Fibroblast of lung (primary cell): Measurements from ENCODE around the gene DEPP1. TPM values are rescaled to one million over a fixed set of nuclear protein-coding genes. Genes with fewer than 3 reads are reported as not detected.
A peak's percentile ranks its signal among the peaks of the same experiment; 100 is the strongest.

Experiments used
- DNase-seq, 2 donors: peaks; one replicate each; pipeline versions ENCODE4 v3.0.0 to v3.0.0-alpha.2; 2010; ENCODE audit warnings: low read depth in 2 of 2
- H2AFZ ChIP-seq: 2 replicates; pipeline ENCODE4 v1.5.1; 2012; ENCODE audit warnings: low read length, control low read depth, inconsistent platforms
- H3K27ac ChIP-seq: 2 replicates; pipeline ENCODE4 v1.5.1; 2011; ENCODE audit warnings: low read length, control low read depth; ENCODE audit not compliant: insufficient read depth
- H3K27me3 ChIP-seq: 2 replicates; pipeline ENCODE4 v1.5.1; 2011; ENCODE audit warnings: mild to moderate bottlenecking, low read length; ENCODE audit not compliant: control insufficient read depth, insufficient read depth
- H3K36me3 ChIP-seq: 2 replicates; pipeline ENCODE4 v1.5.1; 2011; ENCODE audit warnings: low read length; ENCODE audit not compliant: control insufficient read depth, insufficient read depth
- H3K4me1 ChIP-seq: 2 replicates; pipeline ENCODE4 v1.5.1; 2011; ENCODE audit warnings: low read length; ENCODE audit not compliant: control insufficient read depth, insufficient read depth; ENCODE audit errors: extremely low read depth
- H3K4me2 ChIP-seq: 2 replicates; pipeline ENCODE4 v1.5.1; 2011; ENCODE audit warnings: low read length, control low read depth; ENCODE audit not compliant: insufficient read depth; ENCODE audit errors: extremely low read depth
- H3K4me3 ChIP-seq, 4 experiments: fragments of 200-600 bp in 1 of 4; sonication (generic) in 1 of 4; replicated peaks in 1 of 4; 2 replicates each; pipeline ENCODE4 v1.5.1; 2011 to 2016; ENCODE audit warnings: low read length in 4 of 4, low read depth in 3 of 4, mild to moderate bottlenecking in 3 of 4, control low read depth in 2 of 4, inconsistent platforms in 1 of 4, mixed read lengths in 1 of 4; ENCODE audit not compliant: insufficient read depth in 1 of 4; ENCODE audit errors: control extremely low read depth in 1 of 4
- H3K79me2 ChIP-seq: 2 replicates; pipeline ENCODE4 v1.5.1; 2012; ENCODE audit warnings: mild to moderate bottlenecking, low read length, inconsistent platforms; ENCODE audit not compliant: control insufficient read depth, insufficient read depth
- H3K9ac ChIP-seq: 2 replicates; pipeline ENCODE4 v1.5.1; 2011; ENCODE audit warnings: mild to moderate bottlenecking, low read length, control low read depth; ENCODE audit not compliant: insufficient read depth
- H3K9me3 ChIP-seq: 2 replicates; pipeline ENCODE4 v1.5.1; 2012; ENCODE audit warnings: low read depth, low read length; ENCODE audit not compliant: control insufficient read depth, insufficient read depth
- H4K20me1 ChIP-seq: 2 replicates; pipeline ENCODE4 v1.5.1; 2011; ENCODE audit warnings: low read length; ENCODE audit not compliant: control insufficient read depth, insufficient read depth; ENCODE audit errors: extremely low read depth
- EZH2 ChIP-seq: IDR thresholded peaks from 2 replicates; pipeline ENCODE4 v1.5.1; 2012; ENCODE audit warnings: low read length, control low read depth, mild to moderate bottlenecking; ENCODE audit errors: missing control alignments
- polyA plus RNA-seq, 2 donors: library from polyadenylated mRNA; depleted of rRNA in 1 of 2; stranded (reverse) in 1 of 2; unstranded in 1 of 2; fragments of >200 nt; gene quantifications; 2 replicates each; pipeline ENCODE4 v1.2.1, GENCODE V29; 2011 to 2012; ENCODE audit warnings: missing spikeins in 1 of 2
- total RNA-seq: library from RNA; depleted of rRNA; stranded (reverse); fragments of >200 nt; gene quantifications from 2 replicates; pipeline ENCODE4 v1.2.1, GENCODE V29; 2014
- TF ChIP-seq, protein P1 (sequence below), 2 donors: IDR thresholded peaks in 1 of 2; conservative IDR thresholded peaks in 1 of 2; 1 replicate in 1 of 2; 2 replicates in 1 of 2; pipeline ENCODE4 v1.5.1; 2011 to 2012; ENCODE audit warnings: low read length in 2 of 2, control low read depth in 1 of 2, inconsistent platforms in 1 of 2, low read depth in 1 of 2, mild to moderate bottlenecking in 1 of 2

Gene DEPP1
- total and polyA plus RNA-seq, 2 donors (not counting 1 experiment from before 2014, with no cell fraction given): 30.3 to 120 TPM

DNA sequence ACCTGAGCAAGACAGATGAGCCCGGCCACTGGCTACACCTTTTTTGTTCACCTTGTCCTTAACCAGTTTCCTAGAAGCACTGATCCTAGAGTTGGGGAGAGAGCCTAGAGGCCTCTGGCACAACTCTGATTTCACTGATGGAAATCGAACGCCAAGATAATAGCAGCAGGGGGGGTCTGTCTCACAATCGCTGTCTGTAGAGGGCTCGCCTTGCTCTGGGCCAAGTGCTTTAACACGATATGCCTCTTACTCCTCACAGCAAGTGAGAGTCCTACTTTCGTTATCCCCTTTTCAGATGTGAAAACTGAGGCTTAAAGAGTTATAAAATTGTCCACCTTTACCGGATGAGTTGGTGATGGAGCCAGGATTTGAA, 18.5 kb downstream of the DEPP1 start:
- no peaks in the 10 kb centered on the region for H3K9me3 ChIP-seq
- H3K27ac ChIP-seq: no peak overlapping the region
- peak overlapping the region; percentile 45 for H3K9ac ChIP-seq
- H3K27me3 ChIP-seq: no peaks in the 10 kb centered on the region
- no peaks in the 10 kb centered on the region for H3K36me3 ChIP-seq
- H3K4me2 ChIP-seq: peak overlapping the region; percentile 90
- H3K4me3 ChIP-seq: peak overlapping the region; percentile 33 to 82 (median 61)
- peak overlapping the region; percentile 94 for H2AFZ ChIP-seq
- peaks cover 10% of the 10 kb centered on the region for H3K4me1 ChIP-seq
- no peaks in the 10 kb centered on the region for H4K20me1 ChIP-seq
- no peak for TF ChIP-seq EZH2
- TF ChIP-seq, protein P1, sequence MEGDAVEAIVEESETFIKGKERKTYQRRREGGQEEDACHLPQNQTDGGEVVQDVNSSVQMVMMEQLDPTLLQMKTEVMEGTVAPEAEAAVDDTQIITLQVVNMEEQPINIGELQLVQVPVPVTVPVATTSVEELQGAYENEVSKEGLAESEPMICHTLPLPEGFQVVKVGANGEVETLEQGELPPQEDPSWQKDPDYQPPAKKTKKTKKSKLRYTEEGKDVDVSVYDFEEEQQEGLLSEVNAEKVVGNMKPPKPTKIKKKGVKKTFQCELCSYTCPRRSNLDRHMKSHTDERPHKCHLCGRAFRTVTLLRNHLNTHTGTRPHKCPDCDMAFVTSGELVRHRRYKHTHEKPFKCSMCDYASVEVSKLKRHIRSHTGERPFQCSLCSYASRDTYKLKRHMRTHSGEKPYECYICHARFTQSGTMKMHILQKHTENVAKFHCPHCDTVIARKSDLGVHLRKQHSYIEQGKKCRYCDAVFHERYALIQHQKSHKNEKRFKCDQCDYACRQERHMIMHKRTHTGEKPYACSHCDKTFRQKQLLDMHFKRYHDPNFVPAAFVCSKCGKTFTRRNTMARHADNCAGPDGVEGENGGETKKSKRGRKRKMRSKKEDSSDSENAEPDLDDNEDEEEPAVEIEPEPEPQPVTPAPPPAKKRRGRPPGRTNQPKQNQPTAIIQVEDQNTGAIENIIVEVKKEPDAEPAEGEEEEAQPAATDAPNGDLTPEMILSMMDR (conservative IDR thresholded peaks at IDR 0.05 in 1 of 2, IDR thresholded peaks at IDR 0.05 in 1 of 2; ENCODE audit: low read depth in 1 of 2, low read length in 2 of 2): no peak
- DNase-seq: no peak
- H3K79me2 ChIP-seq: no peaks in the 10 kb centered on the region

DNA sequence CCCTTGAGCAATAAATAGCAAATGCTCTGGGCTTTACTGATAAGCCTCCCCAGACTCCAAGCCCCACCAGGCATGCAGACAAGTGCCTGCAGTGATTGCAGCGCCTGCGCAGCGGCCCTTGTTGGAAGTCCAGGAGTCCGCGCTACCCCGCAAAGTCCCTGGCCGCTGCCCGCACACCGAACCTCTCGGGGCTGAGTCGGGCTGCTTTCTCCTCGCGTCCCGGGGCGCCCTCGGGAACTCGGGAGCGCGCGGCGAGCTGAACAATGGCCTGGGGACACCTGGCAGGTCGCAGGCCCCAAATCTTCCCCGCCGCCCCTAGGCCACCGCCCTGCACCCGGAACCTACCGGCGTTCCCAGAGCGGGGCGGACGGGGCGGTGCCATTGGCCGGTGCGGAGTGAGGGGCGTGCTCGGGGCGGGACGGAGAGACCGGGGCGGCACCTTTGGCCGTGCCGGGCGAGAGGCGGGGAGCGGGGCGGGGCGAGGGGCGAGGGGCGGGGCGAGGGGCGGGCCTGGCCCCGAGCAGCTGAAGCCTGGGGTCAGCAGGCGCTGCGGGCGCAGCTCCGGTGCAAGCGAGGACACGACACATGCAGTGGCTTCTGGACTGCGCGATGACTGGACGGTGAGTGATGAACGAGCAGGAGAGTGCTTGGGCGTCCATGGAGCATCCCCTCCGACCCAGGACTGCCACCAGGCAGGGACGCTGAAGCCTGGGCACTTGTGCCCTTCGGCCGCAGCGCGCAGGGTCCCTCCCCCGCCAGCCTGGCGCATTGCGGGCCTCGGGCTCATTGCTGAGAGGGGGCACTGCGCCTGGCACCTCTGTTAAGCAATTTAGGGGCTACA, 19.1 kb downstream of the DEPP1 start, which contains the start of gene RASSF4:
Gene RASSF4 (plus strand): TSS at position 556 of the 841 bp plus-strand sequence. CDS start 10,401 bp downstream, outside the sequence.
- H3K4me2 ChIP-seq: peak within 1 kb of the TSS; percentile 90
- peak within 1 kb of the TSS; percentile 67 to 90 (median 77) for H3K4me3 ChIP-seq
- H3K27me3 ChIP-seq: no peaks in the 10 kb centered on the region
- peak within 1 kb of the TSS; percentile 56 for H3K27ac ChIP-seq
- no peaks in the 10 kb centered on the region for H3K79me2 ChIP-seq
- H3K9me3 ChIP-seq: no peaks in the 10 kb centered on the region
- peaks cover 10% of the 10 kb centered on the region for H3K4me1 ChIP-seq
- H2AFZ ChIP-seq: peak within 1 kb of the TSS; percentile 94
- DNase-seq: peak; percentile 71 to 81
- H3K36me3 ChIP-seq: no peaks in the 10 kb centered on the region
- H4K20me1 ChIP-seq: no peaks in the 10 kb centered on the region
- no peak for TF ChIP-seq EZH2
- TF ChIP-seq, protein P1 (conservative IDR thresholded peaks at IDR 0.05 in 1 of 2, IDR thresholded peaks at IDR 0.05 in 1 of 2; ENCODE audit: low read depth in 1 of 2, low read length in 2 of 2): no peak
- peak within 1 kb of the TSS; percentile 79 for H3K9ac ChIP-seq

DNA sequence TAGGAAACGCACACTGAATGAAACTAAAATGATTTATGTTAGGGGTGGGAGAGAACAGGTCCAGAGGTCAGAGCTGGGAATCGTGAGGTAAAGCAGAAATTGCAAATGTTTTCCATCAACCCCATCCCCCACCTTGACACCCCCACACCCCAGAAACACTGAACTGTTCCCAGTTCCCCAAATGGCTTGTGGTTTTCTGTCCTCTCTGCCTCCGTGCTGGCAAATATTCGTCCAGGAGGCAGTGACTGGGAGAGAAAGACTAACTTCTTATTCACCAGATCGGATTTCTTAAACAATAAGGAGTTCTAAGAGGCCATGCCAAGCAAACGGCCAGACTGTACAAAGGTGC, 19.7 kb downstream of the DEPP1 start:
- Histone ChIP-seq H3K9me3 (no peaks in the 10 kb centered on the region), H4K20me1 (no peaks in the 10 kb centered on the region), H3K4me3 (peak overlapping the region; percentile 67 to 90 (median 77)), H2AFZ (no peak overlapping the region), H3K4me2 (peak overlapping the region; percentile 85), H3K9ac (peak overlapping the region; percentile 38), H3K27me3 (no peaks in the 10 kb centered on the region), H3K27ac (no peak overlapping the region), H3K79me2 (no peaks in the 10 kb centered on the region), H3K36me3 (no peaks in the 10 kb centered on the region), H3K4me1 (peaks cover 7% of the 10 kb centered on the region)
- TF ChIP-seq, protein P1 (conservative IDR thresholded peaks at IDR 0.05 in 1 of 2, IDR thresholded peaks at IDR 0.05 in 1 of 2; ENCODE audit: low read depth in 1 of 2, low read length in 2 of 2): no peak
- TF ChIP-seq EZH2: no peak
- no peak for DNase-seq
